OCI-LY3 (cell line): Measurements from ENCODE around the gene SMYD3.

Source experiments
- H2AFZ ChIP-seq: fragments of 200-600, 300-600 bp; shearing (Covaris generic); 2 replicates; pipeline ENCODE4 v1.6.0; 2014; ENCODE audit warnings: antibody characterized with exemption, low read depth, low read length
- H3K27ac ChIP-seq: fragments of 200-600, 300-600 bp; sonication (generic); 2 replicates; pipeline ENCODE4 v1.5.1; 2014; ENCODE audit warnings: mild to moderate bottlenecking, low read length, moderate library complexity, mixed read lengths
- H3K27me3 ChIP-seq: fragments of 200-600, 300-600 bp; sonication (generic); 2 replicates; pipeline ENCODE4 v1.6.1; 2014; ENCODE audit warnings: low read depth, low read length, mixed read lengths
- H3K36me3 ChIP-seq: fragments of 200-600, 300-600 bp; sonication (generic); replicated peaks from 2 replicates; pipeline ENCODE3; 2014; ENCODE audit warnings: low read depth, low read length, mixed read lengths
- H3K4me1 ChIP-seq: fragments of 300-600, 200-600 bp; sonication (generic); 2 replicates; pipeline ENCODE4 v1.6.1; 2014; ENCODE audit warnings: low read length, mixed read lengths
- H3K4me2 ChIP-seq: fragments of 200-600, 300-600 bp; sonication (generic); 2 replicates; pipeline ENCODE4 v1.6.1; 2014; ENCODE audit warnings: low read length, mixed read lengths
- H3K4me3 ChIP-seq: fragments of 300-600, 200-600 bp; sonication (generic); 2 replicates; pipeline ENCODE4 v1.5.1; 2014; ENCODE audit warnings: antibody characterized with exemption, mild to moderate bottlenecking, low read length, moderate library complexity
- H3K79me2 ChIP-seq: fragments of 300-600, 200-600 bp; shearing (Covaris generic); 2 replicates; pipeline ENCODE4 v1.6.1; 2014; ENCODE audit warnings: mild to moderate bottlenecking, low read length, mixed read lengths
- H3K9ac ChIP-seq: fragments of 300-600, 200-600 bp; shearing (Covaris generic); 2 replicates; pipeline ENCODE4 v1.6.0; 2014; ENCODE audit warnings: mild to moderate bottlenecking, low read length, moderate library complexity
- H3K9me3 ChIP-seq: fragments of 200-600, 300-600 bp; shearing (Covaris generic); 2 replicates; pipeline ENCODE4 v1.6.1; 2014; ENCODE audit warnings: low read length, mixed read lengths; ENCODE audit not compliant: insufficient read depth
- H4K20me1 ChIP-seq: fragments of 200-600, 300-600 bp; sonication (generic); 2 replicates; pipeline ENCODE4 v1.6.1; 2016; ENCODE audit warnings: low read length, mixed read lengths; ENCODE audit not compliant: insufficient read depth
- EZH2phosphoT487 ChIP-seq: fragments of 200-600 bp; shearing (Covaris generic); IDR thresholded peaks from 2 replicates; pipeline ENCODE4 v1.6.1; 2018; ENCODE audit warnings: antibody characterized with exemption, mixed run types, low read depth
- TF ChIP-seq, protein P1 (sequence below): fragments of 200-600, 300-600 bp; sonication (generic); IDR thresholded peaks from 2 replicates; pipeline ENCODE4 v1.5.1; 2014; ENCODE audit warnings: antibody characterized with exemption, low read length, low read depth

The SMYD3 gene

DNA sequence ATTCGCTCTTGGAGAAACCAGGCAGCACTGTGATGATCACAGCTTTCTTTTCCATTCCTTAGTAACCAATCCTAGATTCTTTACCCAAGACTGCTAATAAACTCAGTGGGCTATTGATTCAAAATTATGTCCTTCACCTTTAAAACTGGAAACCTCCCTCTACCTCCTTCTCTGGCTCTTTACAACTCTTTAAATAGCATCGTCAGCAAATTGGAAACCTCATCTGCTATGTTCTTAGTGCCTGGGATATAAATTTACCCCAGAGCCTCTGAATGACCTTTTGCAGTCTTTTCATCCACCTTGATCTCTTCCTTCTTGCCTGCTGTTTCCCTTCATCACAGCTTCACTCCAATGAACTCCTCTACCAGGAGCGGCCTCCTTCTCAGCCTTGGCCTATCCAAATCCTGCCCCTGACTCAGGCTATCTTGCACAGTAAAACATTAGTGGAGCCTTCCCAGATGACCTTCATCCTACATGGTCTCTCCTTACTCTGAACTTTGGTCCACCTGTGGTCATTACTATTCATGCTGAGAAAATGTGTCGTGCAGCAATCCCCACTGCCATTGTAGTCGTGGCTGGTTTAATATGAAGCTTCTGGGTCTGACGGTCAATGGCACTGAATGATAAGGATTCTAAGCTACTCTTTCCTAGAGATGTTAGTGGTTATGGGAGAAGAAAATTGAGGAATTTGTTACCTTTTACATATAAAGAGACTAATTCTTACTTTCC lies 644.1 kb downstream of the SMYD3 start:
- Histone ChIP-seq H4K20me1 (no peaks in the 10 kb centered on the region), H3K9me3 (no peaks in the 10 kb centered on the region), H3K4me2 (no peak overlapping the region), H3K27me3 (no peaks in the 10 kb centered on the region), H3K36me3 (no peaks in the 10 kb centered on the region), H3K9ac (no peak overlapping the region), H3K4me1 (no peaks in the 10 kb centered on the region), H3K27ac (no peak overlapping the region), H3K79me2 (no peaks in the 10 kb centered on the region), H2AFZ (no peak overlapping the region), H3K4me3 (no peak overlapping the region)
- TF ChIP-seq EZH2phosphoT487, result no peak
- TF ChIP-seq, protein P1, sequence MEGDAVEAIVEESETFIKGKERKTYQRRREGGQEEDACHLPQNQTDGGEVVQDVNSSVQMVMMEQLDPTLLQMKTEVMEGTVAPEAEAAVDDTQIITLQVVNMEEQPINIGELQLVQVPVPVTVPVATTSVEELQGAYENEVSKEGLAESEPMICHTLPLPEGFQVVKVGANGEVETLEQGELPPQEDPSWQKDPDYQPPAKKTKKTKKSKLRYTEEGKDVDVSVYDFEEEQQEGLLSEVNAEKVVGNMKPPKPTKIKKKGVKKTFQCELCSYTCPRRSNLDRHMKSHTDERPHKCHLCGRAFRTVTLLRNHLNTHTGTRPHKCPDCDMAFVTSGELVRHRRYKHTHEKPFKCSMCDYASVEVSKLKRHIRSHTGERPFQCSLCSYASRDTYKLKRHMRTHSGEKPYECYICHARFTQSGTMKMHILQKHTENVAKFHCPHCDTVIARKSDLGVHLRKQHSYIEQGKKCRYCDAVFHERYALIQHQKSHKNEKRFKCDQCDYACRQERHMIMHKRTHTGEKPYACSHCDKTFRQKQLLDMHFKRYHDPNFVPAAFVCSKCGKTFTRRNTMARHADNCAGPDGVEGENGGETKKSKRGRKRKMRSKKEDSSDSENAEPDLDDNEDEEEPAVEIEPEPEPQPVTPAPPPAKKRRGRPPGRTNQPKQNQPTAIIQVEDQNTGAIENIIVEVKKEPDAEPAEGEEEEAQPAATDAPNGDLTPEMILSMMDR, result no peak

- H3K27ac ChIP-seq, result no peak overlapping the region
- H4K20me1 ChIP-seq, result no peaks in the 10 kb centered on the region
- no peaks in the 10 kb centered on the region for H3K9me3 ChIP-seq
- H3K4me1 ChIP-seq, result no peaks in the 10 kb centered on the region
- no peaks in the 10 kb centered on the region for H3K27me3 ChIP-seq
- no peaks in the 10 kb centered on the region for H3K79me2 ChIP-seq
- no peak overlapping the region for H2AFZ ChIP-seq
- no peak for TF ChIP-seq EZH2phosphoT487
- TF ChIP-seq, protein P1, result no peak
- H3K4me3 ChIP-seq, result no peak overlapping the region
- H3K36me3 ChIP-seq, result no peaks in the 10 kb centered on the region
- no peak overlapping the region for H3K9ac ChIP-seq
- H3K4me2 ChIP-seq, result no peak overlapping the region
These were observed 646.2 kb downstream of the SMYD3 start for GRCh38 chr1:245860657-245861544.

- Histone ChIP-seq H3K9ac (no peak overlapping the region), H4K20me1 (no peaks in the 10 kb centered on the region), H2AFZ (no peak overlapping the region), H3K9me3 (no peaks in the 10 kb centered on the region), H3K27me3 (no peaks in the 10 kb centered on the region), H3K79me2 (no peaks in the 10 kb centered on the region), H3K4me2 (no peak overlapping the region), H3K27ac (no peak overlapping the region), H3K4me3 (no peak overlapping the region), H3K4me1 (no peaks in the 10 kb centered on the region), H3K36me3 (no peaks in the 10 kb centered on the region)
- TF ChIP-seq, protein P1, result no peak
- TF ChIP-seq EZH2phosphoT487, result no peak
These were observed 647.5 kb downstream of the SMYD3 start for GRCh38 chr1:245859493-245860114.
